HG03108 (cell line): ENCODE measurements around the gene NOL3.
"Not testable (repeated sequence)": the region's sequence is repeated elsewhere in the genome, so short reads cannot be mapped to it uniquely, and the experiment has no call there.

Experiments
- ATAC-seq: cut with Tn5 transposase; IDR thresholded peaks from one replicate; pipeline ENCODE4 v1.9.1; 2021; ENCODE audit warnings: moderate library complexity; ENCODE audit not compliant: unreplicated experiment

Gene NOL3

DNA sequence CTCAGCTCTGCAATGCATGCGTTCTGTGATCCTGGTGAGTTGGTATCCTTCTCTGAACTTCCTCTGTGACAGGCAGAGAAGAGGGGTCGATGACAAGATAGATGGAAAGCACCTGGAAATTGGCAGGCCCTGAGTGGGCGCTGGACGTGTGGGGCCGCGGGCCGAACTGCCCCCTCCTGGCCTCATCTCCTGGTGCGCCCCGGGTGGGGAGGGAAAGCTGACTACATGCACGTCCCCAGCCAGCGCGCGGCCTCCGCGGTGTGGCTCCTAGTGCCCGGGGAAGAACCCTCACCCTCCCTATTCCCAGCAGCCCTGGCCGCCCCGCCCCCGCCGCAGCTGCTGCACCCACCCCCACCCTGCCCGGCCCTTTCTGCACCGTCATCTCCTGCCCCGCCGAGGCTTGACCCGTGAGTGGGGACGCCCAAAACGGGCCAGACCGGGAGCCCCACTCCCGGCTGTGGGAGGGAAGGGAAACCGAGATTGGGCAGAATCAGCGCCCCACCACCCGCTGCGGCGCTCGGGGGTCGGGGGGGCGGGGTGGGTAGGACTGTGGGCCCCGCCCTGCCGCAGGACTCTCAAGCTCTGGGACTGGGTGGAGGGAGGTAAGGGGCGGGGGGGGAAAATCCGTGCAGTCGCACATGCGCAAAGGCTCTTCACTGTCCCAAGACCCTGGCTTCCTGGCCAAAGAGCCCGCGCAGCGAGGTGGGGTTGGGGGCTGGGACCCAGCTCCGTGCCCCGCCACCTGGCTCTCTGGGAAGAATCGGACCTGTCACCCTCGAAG, at the start of gene NOL3:
TSS of gene NOL3 (plus strand) at position 371 of the 781 bp plus-strand sequence.
- peak; percentile 37 for ATAC-seq

DNA sequence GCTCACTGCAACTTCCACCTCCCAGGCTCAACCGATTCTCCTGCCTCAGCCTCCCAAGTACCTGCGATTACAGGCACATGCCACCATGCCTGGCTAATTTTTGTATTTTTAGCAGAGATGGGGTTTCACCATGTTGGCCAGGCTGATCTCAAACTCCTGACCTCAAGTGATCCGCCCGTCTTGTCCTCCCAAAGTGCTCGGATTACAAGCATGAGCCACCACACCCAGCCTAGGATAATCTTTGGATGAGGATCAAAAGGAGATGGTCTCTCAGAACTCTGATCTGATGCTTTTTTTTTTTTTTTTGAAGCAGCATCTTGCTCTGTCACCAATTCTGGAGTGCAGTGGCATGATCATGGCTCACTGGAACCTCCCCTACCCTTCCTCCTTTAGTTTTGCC, 47.5 kb upstream of the NOL3 start:
- not testable (repeated sequence) for ATAC-seq

DNA sequence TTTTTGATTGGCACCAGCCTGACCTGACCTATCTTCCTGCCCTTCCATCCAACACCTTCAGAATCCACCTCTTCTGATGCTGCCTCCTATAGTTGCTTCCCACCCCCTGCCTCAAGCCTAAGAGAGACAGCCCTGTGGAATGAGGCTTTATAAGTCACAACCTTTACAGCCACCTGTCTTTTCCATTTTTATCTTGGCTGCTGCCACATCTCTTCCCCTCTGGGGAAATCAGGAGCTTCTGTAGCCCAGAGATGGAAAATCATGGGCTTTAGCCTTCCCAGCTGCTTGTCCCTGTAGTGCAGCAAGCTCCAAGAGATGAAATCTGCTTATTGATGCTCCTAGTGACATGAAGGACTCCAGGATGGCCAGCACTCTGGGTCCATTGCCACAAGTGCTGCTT, 41.9 kb upstream of the NOL3 start:
- no peak for ATAC-seq

GRCh38 chr16:67128887-67129286, 41.5 kb upstream of the NOL3 start:
- ATAC-seq, result no peak

DNA sequence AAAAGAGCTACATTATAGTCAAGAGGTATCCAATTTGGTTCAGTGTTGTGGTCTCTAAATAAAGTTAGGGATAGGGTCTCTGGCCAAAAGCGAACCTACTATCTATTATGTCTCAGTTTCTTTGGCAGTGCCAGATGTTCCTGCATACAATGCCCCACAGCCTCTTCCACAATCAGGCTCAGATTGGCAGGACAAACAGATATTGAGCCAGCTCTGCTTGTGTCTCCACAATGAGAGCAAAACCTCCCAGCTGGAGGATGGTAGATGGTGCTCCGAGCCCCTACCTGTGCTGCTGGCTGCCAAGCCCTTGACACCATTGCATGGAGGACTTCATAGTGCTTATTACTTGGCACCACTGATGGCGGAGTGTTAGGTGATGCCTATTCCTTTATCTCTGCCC, 40.9 kb upstream of the NOL3 start:
- ATAC-seq, result no peak

- ATAC-seq, result no peak
Measured at GRCh38 chr16:67137605-67138004, 32.7 kb upstream of the NOL3 start.

GRCh38 chr16:67141391-67141790, 28.9 kb upstream of the NOL3 start:
- no peak for ATAC-seq

- no peak for ATAC-seq
Measured at GRCh38 chr16:67142342-67142741, 28.0 kb upstream of the NOL3 start.

GRCh38 chr16:67144943-67145342, 25.4 kb upstream of the NOL3 start:
- no peak for ATAC-seq

DNA sequence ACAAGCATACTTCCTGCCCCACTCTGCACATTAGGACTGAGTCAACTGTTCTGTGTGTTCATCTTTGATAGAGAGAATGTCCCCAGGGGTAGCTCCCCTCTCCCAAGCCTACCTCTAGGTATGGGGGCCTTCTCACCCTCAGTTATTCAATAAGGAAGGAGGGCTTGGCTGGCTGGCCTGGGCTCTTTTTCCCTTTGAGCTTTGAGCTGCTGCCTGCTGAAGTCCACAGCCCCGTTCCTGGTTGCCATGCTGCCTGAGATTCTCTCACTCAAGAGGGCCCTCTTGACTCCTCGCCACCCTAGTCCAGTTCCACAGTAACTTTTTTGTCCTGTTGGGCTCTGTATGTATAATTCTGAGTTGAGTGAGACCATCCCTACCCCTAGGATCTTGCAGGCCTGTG, 24.6 kb upstream of the NOL3 start:
- no peak for ATAC-seq

- ATAC-seq, result no peak
Measured at GRCh38 chr16:67146523-67147357, 23.6 kb upstream of the NOL3 start.

DNA sequence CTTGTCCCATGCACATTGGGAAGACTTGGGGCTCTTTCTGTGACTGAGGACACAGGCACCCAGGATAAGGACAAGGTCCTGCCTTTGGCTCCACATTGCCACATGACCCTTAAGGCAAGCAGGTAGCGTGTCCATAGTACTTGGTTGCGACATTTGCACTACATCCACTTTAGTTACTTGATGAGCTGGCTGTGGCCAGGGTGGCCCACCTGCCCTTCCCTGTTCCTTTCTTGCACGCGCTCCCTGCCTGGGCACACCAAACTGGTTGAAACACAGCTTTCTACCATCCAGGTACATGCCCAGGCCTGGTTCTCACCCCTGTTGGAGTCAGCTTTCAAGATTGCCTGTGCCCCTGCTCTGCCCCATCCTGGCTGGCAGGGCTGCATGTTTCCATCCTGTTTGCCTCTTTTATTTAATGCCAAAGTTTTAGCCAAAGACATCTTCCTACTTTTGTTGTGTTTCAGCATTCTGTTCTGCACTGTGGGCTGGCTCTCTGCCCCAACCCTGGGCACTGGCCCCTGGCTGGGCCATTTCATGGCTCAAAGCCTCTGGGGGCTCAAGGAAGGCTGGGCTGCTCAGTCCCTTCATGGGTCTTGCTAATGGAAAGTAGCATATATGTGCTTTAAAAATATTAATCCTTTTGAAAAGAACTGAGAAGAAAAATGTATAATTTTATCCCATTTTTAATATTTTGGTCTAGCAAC, 22.7 kb upstream of the NOL3 start:
- no peak for ATAC-seq

DNA sequence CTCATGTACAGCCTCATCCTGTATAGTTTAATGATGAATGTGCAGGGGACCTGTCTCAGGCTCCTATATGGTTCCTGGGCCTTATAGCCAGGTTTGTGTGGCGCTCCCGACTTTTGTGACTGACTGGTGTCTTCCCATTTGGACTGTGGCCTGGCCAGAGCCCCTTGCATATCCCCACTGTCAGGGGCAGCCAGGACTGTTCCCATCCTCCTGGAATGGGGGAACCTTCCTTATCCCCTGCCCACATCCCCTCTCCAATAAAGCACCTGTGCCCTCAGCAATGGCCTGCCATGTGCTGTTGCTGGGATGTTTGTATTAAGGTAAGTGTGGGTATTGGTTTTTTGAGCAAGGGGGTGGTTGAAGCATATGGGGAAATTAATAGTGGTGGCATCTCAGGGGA, 22.1 kb upstream of the NOL3 start:
- ATAC-seq, result no peak

- ATAC-seq, result no peak
Measured at GRCh38 chr16:67148656-67149275, 21.6 kb upstream of the NOL3 start.

DNA sequence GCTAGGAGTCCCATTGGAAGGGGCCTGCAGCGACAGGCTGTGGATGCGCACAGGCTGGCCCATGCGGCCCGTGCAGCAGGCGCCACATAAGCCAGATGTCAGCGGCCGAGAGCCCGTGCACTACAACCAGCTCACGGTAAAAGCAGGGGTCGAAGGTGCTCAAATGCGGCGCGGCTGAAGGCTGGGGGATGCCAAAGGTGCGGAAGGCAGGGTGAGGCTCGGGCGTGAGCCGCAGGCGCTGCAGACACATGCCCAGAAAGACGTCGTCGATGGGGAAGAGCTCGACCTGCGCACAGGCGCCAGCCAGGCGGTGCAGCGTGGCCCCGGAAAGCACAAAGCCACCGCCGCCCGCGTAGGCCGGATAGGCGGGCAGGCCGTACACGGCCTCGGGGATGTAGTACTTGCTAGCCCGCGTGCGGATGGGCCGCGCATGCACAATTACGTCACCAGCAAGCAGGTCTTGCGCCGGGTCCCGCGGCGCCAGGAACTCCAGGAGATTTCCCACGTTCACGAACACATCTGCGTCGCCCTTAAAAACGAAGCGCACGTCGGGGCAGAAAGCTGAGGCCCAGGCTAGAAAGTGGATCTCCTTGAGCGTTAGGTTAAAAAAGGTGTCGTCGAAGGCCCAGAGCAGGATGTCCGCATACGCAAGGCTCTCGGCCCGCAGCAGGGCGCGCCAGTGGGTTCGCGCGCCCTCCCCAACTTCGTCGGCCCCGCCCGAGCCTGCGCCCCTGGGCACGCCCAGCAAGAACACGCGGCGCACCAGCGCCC, 20.9 kb upstream of the NOL3 start:
- ATAC-seq, result no peak

- no peak for ATAC-seq
Measured at GRCh38 chr16:67150047-67150832, 20.1 kb upstream of the NOL3 start.

DNA sequence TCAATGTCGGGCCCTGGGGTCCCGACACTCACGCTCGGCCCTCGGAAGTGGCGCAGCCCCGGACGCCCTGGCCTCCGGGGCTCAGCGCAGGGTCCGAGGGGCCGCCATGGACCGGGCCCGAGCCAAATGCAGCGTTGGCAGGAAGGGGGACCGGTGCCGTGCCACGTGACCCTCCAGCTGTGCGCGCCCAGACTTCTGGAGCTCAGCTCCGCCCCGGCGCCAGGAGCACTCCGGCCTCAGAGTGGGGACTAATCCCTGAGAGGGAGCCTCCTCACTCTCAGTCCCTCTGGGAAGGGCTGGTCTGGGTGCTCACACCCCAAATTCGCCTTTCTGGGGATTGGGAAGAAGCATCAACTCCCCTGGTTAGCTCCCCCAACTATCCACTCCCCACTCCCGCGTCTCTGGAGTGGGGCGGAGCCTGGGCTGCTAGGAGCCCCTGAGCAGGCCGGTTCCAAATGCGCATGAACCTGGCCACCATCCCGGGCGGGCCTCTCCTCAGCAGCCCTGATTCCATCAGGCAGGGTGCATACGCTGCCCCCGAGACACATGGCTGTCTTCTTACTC, 19.4 kb upstream of the NOL3 start, which contains the start of gene B3GNT9:
TSS of gene B3GNT9 (minus strand) at position 166 of the 564 bp plus-strand sequence. CDS start 513 bp downstream, outside the sequence.
- no peak for ATAC-seq

DNA sequence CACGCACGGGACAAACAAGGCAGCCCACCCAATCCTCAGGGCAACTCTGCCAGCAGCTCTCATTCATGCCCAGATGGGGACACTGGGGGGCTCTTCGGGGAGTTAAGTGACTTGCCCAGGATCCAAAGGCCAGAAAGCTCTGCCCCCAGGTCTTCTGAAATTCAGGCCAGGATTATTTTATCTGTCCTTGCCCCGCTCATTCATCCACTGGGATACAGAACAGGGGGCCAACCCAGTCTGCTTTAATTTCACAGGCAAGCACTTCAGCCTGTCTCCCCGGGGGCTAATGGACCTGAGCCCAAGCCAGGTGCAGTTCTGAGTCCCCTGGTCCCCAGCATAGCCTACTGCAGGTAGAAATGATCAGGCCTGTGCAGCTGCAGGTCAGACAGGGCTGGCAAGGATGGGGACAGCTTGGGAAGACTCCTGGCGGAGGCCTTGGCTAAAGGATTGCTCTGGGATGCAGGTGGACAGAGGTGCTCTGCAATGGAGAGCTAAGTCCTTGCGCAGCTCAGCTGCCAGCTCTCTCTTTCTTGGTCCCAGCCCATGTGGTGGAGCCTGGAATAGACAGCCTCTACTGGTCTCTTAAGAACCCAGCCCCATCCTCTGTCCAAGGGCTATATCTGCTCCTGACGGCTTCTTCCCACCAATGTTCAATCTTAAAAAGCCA, 18.8 kb upstream of the NOL3 start:
- no peak for ATAC-seq
